ENCODE measurements around the gene LOXL1.
A peak's percentile ranks its signal among the peaks of the same experiment; 100 is the strongest.
"Not testable (repeated sequence)": the region's sequence is repeated elsewhere in the genome, so short reads cannot be mapped to it uniquely, and the experiment has no call there.

LOXL1 gene

DNA sequence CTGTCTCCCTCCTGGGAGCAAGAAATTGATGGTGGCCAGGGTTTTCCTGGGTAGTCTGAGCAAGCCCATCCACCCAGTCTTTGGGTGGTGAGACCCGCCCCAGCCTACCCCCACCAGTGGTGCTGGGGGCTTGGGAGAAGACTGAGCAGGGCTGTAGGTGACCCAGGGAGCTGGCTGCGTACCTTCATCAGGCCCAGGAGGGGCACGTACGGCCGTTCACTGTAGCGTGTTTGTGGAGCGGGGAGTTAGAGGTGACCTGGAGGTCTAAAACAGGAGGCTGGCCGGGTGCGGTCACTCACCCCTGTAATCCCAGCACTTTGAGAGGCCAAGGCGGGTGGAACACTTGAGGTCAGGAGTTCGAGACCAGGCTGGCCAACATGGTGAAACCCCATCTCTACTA, 11.5 kb downstream of the LOXL1 start:
- DNase-seq (ENCODE audit: low read depth in 1 of 2, low spot score in 1 of 2): no peak

- DNase-seq (ENCODE audit: low read depth in 1 of 2, low spot score in 1 of 2): not testable (repeated sequence)
Measured at GRCh38 chr15:73938516-73938915, 12.3 kb downstream of the LOXL1 start.

- DNase-seq (ENCODE audit: low read depth in 1 of 2, low spot score in 1 of 2): no peak
Measured at GRCh38 chr15:73939138-73939537, 12.9 kb downstream of the LOXL1 start.

DNA sequence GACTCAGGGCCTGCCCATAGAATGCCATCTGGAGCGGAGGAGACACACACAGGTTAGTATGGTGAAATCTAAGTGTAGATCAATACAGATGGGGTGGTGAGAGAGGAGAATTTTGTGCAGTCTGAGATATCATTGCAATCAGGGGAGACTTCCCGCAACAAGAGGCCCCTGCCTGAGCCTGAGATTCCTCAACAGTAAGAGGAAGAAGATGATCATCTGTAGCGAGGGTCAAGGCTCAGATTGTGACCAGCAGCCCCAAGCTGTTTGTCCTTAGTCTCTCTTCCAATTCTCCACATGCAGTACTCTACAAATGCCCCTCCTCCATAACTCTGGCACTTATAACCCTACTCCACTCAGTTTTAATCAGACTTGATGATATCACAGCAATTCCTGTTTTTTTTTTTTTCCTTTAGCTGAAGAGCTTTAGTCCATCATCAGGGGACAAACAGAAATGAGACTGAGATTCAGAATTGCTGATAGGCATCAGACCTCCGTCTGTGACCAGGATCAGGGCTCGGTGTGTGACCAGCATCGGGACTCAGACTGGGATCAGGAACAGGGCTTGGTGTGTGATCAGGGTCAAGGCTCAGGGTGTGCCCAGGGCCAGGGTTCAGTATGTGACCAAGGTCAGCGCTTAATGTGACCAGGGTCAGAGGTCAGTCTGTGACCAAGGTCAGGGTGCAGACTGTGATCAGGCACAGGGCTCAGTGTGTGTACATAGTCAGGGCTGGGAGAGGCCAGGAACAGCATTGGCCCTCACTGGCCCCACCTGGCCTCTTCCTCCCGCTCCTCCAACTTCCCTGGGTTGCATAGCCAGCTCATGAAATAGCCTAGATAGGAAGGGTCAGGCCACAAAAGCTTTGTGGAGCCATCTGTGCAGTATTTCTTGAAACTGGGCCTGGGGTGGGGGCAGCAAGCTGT, 14.1 kb downstream of the LOXL1 start:
- DNase-seq (ENCODE audit: low read depth in 1 of 2, low spot score in 1 of 2): no peak

GRCh38 chr15:73941044-73941443, 14.8 kb downstream of the LOXL1 start:
- no peak for DNase-seq (ENCODE audit: low read depth in 1 of 2, low spot score in 1 of 2)

GRCh38 chr15:73941449-73941848, 15.2 kb downstream of the LOXL1 start:
- no peak for DNase-seq (ENCODE audit: low read depth in 1 of 2, low spot score in 1 of 2)

DNA sequence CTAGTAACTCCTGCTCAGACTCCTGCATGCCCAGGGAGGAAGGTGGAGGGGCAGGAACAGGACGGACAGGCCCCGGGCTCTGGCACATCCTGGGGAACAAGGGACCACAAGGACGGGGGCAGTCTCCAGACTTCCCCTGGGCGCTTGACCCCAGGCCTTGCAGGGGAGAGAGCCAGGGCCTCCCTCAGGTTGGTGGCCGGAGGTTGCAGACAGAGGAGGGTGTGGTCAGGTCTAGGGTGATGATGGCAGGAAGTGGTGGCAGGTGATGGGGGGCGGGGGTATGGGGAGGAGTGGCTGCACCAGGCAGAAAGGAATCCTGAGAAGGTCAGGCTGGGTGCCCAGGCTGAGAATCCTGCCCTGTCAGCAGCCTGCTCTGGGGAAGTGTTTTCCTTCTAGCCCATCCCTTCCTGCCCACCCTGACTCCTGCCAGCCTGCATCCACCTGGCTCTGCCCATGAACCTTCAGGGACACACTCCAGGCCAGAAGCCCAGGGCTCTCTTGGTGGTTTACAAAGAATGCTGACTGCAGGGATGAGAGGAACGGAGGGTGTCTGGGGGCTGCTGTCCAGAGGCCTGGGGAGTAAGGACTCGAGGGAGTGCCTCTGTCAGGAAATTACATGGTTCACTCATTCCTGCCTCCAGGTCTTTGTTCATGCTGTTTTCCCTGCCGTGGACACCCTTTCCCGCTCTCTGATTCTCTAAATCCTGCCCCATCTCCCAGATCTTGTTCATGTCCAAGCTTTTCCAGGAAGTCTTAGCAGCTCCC, 15.8 kb downstream of the LOXL1 start:
- DNase-seq (ENCODE audit: low read depth in 1 of 2, low spot score in 1 of 2): no peak

DNA sequence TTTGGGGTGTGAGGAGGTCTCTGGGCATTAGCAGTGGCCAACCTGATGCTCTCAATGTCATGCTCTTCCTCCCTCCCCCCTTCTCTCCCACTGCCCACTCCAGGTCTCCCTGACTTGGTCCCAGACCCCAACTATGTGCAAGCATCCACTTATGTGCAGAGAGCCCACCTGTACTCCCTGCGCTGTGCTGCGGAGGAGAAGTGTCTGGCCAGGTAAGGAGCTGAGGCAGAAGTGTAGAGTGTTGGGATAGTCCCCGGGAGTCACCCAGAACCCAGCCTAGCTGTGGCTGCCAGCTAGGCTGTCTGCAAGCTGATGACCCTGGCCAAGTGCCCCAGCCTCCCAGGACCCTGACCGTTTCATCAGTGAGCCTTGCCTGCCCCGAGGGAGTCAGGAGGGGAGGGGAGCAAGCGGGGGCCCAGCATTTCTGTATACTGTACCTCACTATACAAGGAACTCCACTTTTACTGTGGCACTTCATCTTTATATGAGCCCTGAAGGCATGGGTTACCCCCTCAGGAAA, 16.5 kb downstream of the LOXL1 start:
- DNase-seq (ENCODE audit: low read depth in 1 of 2, low spot score in 1 of 2): no peak

GRCh38 chr15:73944161-73945129, 18.2 kb downstream of the LOXL1 start:
- no peak for DNase-seq (ENCODE audit: low read depth in 1 of 2, low spot score in 1 of 2)

GRCh38 chr15:73945130-73945508, 18.9 kb downstream of the LOXL1 start:
- no peak for DNase-seq (ENCODE audit: low read depth in 1 of 2, low spot score in 1 of 2)

- DNase-seq (ENCODE audit: low read depth in 1 of 2, low spot score in 1 of 2): no peak
Measured at GRCh38 chr15:73946046-73946721, 19.9 kb downstream of the LOXL1 start.

DNA sequence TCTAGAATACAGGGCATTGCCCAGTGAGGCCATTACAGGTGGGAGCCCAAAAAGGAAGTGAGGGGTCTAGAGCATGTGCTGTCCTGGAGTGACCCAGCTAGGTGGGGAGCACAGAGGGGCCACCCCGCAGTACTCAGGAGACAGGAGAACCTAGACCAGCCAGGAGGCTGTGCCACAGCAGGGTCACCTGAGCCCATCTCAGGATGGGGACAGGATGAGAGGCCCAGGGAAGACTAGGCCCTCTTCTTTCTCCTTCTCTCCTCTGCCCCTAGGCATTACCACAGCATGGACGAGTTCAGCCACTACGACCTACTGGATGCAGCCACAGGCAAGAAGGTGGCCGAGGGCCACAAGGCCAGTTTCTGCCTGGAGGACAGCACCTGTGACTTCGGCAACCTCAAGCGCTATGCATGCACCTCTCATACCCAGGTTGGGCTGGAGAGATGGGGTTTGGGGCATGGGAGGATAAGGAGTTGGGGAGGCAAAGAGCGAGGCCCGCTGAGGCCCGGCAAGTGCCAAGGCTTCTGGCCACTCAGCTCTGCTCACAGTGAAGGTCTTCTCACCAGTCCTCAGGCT, 20.6 kb downstream of the LOXL1 start:
- DNase-seq (ENCODE audit: low read depth in 1 of 2, low spot score in 1 of 2): no peak

- DNase-seq (ENCODE audit: low read depth in 1 of 2, low spot score in 1 of 2): no peak
Measured at GRCh38 chr15:73947651-73948050, 21.4 kb downstream of the LOXL1 start.

DNA sequence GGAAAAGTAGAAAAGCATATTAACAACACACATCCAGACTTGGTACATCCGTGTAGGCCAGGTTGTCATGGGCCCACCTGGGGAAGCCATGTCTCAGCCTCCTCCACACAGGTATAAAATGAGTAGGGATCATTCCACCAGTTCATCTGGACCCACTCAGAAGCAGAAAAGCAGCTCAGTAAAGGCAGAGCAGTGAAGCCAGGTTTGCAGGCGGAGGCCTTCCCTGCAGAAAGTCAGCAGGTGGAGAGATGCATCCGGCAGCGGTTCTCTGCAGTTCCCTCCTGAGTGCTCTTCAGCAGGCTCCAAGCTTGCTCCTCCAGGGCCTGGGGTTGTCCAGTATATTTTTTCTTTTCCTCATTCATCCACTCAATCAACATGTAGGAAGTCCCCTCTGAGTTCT, 22.1 kb downstream of the LOXL1 start:
- no peak for DNase-seq (ENCODE audit: low read depth in 1 of 2, low spot score in 1 of 2)

- no peak for DNase-seq (ENCODE audit: low read depth in 1 of 2, low spot score in 1 of 2)
Measured at GRCh38 chr15:73948982-73949381, 22.7 kb downstream of the LOXL1 start.

DNA sequence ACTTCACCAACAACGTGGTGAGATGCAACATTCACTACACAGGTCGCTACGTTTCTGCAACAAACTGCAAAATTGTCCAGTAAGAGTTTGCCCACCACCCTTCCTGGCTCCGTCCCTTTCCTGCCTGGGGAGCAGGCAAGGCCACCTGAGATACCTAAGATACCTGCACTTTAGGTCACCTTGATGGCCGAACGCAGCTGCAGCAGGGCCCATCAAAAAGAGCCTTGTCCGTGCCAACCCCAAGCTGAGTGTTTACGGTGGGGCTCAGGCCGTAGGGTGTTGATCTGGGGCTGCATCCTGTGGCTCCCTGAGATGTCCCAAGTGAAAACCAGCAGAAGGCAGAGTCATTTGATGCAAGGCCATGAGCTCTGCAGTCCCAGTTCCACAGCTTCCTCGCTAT, 23.2 kb downstream of the LOXL1 start:
- DNase-seq (ENCODE audit: low read depth in 1 of 2, low spot score in 1 of 2): no peak

DNA sequence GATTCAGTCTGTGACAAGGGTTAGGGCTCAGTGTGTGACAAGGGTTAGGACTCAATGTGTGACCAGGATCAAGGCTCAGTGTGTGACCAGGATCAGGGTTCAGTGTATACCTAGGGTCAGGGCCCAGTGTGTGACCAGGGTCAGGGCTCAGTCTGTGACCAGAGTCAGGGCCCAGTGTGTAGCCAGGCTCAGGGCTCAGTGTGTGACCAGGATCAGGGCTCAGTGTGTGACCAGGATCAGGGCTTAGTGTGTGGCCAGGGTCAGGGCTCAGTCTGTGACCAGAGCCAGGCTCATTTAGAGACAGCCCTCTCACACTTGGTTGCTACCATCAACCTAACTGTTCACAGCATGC, 24.2 kb downstream of the LOXL1 start:
- no peak for DNase-seq (ENCODE audit: low read depth in 1 of 2, low spot score in 1 of 2)

DNA sequence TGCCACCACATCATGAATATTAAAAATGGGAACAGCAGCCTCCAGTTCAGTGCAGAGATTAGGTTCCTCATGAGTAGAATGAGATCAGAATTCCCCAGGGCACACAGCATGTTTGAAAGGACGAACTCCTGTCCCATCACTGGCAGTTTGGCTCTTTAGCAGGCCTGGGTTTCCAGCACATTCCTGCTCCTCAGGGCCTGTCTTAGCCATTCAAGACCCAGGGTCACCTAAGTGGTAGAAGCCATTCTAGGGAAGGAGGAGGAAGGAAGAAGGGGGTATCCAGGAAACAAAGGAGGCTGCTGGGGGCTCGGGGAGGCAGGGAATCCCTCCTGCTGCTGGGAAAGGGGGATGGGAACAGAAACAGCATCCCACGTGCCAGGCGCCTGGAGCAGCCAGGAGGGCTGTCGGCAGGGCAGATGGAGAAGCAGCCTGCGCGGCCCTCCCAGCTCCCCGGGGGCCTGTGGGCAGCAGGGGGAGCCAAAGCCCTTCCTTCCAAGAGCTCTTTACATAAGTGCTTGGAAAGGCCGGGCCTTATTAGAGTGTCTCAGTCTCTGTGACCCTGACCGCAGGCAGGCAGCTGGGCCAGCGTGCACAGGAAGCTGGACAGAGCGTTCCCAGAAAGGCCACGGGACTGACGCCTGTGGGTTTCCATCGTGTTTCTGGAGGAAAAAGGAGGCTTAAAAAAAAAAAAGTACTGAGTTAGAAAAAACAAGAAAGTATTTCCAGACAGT, 24.7 kb downstream of the LOXL1 start:
- DNase-seq (ENCODE audit: low read depth in 1 of 2, low spot score in 1 of 2): peak; percentile 55 to 63

DNA sequence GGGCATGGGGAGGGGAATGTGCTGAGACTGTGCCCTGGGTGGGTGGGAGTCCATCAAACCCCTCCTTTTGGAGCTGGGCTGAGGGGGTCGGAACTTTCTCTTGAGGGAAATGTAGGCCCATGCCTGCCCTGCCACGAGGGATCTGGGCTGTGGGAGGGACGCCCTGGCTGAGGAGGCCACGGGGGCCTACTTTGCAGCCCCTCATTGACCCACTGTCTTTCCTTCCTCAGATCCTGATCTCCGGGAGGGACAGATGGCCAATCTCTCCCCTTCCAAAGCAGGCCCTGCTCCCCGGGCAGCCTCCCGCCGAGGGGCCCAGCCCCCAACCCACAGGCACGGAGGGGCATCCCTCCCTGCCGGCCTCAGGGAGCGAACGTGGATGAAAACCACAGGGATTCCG, 25.3 kb downstream of the LOXL1 start:
- no peak for DNase-seq (ENCODE audit: low read depth in 1 of 2, low spot score in 1 of 2)

All from stimulated activated CD4-positive, alpha-beta T cell treated with anti-CD3 and anti-CD28 coated beads, Interleukin-15, amount 100 ng/mL, for 1 hour (primary cell).